Measurements from ENCODE around the gene SLC24A4.

DNA sequence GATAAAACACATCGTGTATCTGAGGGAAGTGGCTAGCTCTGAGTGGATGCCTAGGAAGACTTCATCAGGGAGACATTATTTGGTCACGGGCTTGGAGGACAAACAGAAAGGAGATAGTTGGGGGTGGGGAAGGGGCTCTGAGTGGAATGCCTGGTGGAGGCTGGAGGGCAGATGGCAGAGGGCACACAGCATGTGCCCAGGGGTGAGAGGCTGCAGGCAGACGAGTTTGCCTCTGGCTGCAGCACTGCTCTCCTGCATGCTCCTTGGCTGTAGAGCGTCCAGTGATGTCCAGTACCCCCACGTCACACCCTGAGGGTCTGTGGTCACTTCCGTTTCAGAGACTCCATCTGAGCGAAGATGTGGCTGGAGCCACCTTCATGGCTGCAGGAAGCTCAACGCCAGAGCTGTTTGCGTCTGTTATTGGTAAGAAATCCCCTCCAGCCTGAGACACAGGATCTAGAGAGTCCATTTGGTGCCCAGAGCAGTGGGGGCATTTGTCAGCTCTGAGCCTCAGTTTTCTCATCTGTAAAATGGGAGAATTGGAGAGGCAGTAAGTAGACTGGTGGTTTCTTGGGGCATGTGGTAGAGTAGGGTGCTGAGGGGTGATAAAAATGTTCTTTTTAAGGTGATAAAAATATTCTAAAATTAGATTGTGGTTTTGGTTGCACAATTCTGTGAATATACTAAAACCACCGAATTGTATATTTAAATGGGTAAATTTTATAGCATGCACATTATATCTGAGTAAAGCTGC lies 119.0 kb downstream of the SLC24A4 start:
- TF ChIP-seq, protein P1, sequence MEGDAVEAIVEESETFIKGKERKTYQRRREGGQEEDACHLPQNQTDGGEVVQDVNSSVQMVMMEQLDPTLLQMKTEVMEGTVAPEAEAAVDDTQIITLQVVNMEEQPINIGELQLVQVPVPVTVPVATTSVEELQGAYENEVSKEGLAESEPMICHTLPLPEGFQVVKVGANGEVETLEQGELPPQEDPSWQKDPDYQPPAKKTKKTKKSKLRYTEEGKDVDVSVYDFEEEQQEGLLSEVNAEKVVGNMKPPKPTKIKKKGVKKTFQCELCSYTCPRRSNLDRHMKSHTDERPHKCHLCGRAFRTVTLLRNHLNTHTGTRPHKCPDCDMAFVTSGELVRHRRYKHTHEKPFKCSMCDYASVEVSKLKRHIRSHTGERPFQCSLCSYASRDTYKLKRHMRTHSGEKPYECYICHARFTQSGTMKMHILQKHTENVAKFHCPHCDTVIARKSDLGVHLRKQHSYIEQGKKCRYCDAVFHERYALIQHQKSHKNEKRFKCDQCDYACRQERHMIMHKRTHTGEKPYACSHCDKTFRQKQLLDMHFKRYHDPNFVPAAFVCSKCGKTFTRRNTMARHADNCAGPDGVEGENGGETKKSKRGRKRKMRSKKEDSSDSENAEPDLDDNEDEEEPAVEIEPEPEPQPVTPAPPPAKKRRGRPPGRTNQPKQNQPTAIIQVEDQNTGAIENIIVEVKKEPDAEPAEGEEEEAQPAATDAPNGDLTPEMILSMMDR (IDR thresholded peaks at IDR 0.05), result no peak
- no peak for TF ChIP-seq POLR2AphosphoS5 (IDR thresholded peaks at IDR 0.05)
